ENCODE results near the gene SCTR.

SCTR gene

GRCh38 chr2:119432851-119433522, 91.3 kb downstream of the SCTR start:
- H3K4me3 Mint-ChIP-seq = no peak overlapping the region

DNA sequence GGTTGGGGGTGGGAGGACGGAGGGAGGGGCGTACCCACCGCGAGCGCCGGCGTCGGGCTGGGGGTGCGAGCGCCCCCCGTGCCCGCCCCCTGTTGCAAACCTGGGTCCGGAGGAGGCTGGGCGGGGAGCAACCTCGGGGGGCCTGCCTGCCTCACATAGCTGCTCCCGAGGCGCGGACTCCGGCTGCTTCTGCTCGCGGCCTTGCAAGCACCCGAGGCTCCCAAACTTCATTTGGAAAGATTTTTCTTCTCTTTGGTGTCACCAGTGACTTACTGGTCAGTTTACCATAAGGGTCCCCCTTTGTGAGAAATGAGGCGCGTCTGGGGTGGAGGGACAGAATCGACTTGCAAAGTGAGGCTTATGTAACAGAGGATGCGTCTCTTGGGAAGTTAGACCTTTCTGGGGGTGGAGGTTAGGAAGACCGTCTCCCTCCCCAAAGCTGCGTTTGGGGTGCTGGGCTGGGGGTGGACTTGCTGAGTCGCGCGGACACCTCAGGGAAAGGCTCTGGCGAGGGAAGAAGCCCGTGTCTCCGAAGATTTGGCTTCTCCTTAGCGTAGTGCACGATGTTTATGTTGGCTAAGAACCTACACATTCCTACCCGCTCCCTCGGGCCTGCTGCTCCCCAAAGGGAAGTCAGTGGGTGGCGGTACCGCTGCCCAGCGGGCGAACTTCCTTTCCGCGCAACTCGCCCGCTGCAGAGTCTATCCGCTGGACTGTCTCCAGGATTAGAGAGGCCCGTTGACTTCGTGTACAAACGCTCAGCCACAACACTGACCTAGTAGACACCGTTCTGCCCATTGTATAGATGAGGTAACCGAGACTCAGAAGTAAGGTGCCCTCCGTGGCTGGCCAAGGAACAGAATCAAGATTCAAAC, 92.1 kb downstream of the SCTR start:
- no peaks in the 10 kb centered on the region for H3K36me3 Mint-ChIP-seq
- no peaks in the 10 kb centered on the region for H3K9me3 Mint-ChIP-seq
- CTCF ChIA-PET = no interaction called here
- H3K4me3 Mint-ChIP-seq = peak overlapping the region; percentile 45
- peaks cover 3% of the 10 kb centered on the region for H3K4me1 Mint-ChIP-seq
- DNase-seq = no peak
- H3K27ac Mint-ChIP-seq = no peak overlapping the region
- H3K27me3 Mint-ChIP-seq = peaks cover 88% of the 10 kb centered on the region

More at GRCh38 chr2:119432851-119433522, 91.3 kb downstream of the SCTR start:
- no peak for DNase-seq
- CTCF ChIA-PET = no interaction called here
- H3K27ac Mint-ChIP-seq = no peak overlapping the region
- peaks cover 82% of the 10 kb centered on the region for H3K27me3 Mint-ChIP-seq
- H3K9me3 Mint-ChIP-seq = no peaks in the 10 kb centered on the region
- H3K4me1 Mint-ChIP-seq = peaks cover 3% of the 10 kb centered on the region
- no peaks in the 10 kb centered on the region for H3K36me3 Mint-ChIP-seq

GRCh38 chr2:119431155-119431975, 92.9 kb downstream of the SCTR start, which contains the start of gene TMEM37:
TSS of gene TMEM37 (plus strand) at chr2:119431854. CDS start at chr2:119431904, 50 bp downstream.
- peaks cover 3% of the 10 kb centered on the region for H3K4me1 Mint-ChIP-seq
- peaks cover 93% of the 10 kb centered on the region for H3K27me3 Mint-ChIP-seq
- H3K9me3 Mint-ChIP-seq = no peaks in the 10 kb centered on the region
- H3K4me3 Mint-ChIP-seq = peak within 1 kb of the TSS; percentile 45
- no peak within 1 kb of the TSS for H3K27ac Mint-ChIP-seq
- CTCF ChIA-PET = no interaction called here
- no peaks in the 10 kb centered on the region for H3K36me3 Mint-ChIP-seq
- no peak for DNase-seq

DNA sequence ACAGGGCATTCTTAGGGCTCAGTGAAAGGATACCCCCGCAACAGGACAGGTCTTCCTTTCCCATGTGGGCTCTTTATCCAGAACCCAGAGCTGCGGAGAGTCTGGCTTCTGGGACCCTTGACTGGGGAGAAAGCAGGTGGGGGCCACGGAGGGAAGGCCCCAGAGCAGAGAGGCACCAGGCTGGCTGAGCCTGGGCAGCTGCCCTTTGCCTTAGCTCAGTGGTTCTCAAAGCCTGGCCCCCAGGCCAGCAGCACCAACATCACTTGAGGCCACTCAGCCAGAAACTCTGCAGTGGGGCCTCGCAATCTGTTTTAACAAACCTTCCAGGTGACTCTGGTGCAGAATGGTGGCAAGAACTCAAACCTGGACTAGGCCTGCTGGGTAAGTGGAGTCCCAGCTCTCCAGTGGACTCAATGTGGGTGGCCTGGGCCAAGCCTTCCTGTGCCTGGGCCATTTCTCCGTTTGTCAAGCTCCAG, 94.2 kb downstream of the SCTR start:
- Mint-ChIP-seq H3K27me3 (peaks cover 91% of the 10 kb centered on the region), H3K27ac (no peak overlapping the region), H3K9me3 (no peaks in the 10 kb centered on the region), H3K36me3 (no peaks in the 10 kb centered on the region), H3K4me3 (no peak overlapping the region), H3K4me1 (peaks cover 3% of the 10 kb centered on the region)
- CTCF ChIA-PET = no interaction called here
- DNase-seq = no peak

- Mint-ChIP-seq H3K4me3 (no peak overlapping the region), H3K36me3 (no peaks in the 10 kb centered on the region), H3K9me3 (no peaks in the 10 kb centered on the region), H3K27ac (no peak overlapping the region), H3K4me1 (peaks cover 3% of the 10 kb centered on the region), H3K27me3 (peaks cover 91% of the 10 kb centered on the region)
- DNase-seq = no peak
- CTCF ChIA-PET = no interaction called here
Observed at GRCh38 chr2:119429225-119429981, 94.9 kb downstream of the SCTR start.

DNA sequence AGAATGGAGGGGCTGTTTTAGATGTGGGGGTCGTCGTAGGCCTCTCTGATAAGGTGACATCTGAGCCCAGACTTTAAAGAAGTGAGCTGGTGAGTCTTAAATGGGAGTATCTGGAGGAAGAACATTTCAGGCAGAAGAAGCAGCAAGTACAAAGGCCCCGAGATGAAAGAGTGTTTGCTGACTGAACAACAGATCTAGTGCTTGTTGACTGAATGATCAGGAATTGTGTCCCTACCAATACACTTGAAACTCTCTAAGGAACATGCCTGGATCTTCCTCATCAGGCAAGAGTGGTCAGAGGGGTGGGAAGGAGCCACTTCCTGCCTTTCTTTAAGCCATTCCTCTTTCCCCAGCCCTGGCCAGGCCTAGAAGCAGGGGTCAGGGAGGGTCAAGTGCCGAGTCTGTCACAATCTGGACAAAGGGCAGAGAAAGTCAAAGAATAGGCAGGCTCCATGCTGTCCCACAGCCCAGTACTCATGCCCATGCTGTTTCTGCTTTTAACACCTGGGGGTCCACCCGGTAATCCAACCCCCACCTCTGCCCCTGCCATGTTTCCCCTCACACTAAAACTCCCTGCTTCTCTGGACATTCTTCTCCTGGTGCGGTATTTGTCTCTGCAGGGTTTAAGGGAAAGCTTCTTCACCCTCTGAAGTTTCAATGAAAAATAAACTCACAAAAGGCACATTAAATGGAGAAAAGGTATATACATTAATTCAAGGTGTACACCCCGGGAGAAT, 95.6 kb downstream of the SCTR start:
- Mint-ChIP-seq H3K4me3 (no peak overlapping the region), H3K36me3 (no peaks in the 10 kb centered on the region), H3K27me3 (peaks cover 90% of the 10 kb centered on the region), H3K4me1 (peaks cover 3% of the 10 kb centered on the region), H3K9me3 (no peaks in the 10 kb centered on the region), H3K27ac (no peak overlapping the region)
- CTCF ChIA-PET = no interaction called here
- DNase-seq = no peak

- no peak for DNase-seq
- no peak overlapping the region for H3K27ac Mint-ChIP-seq
- H3K4me1 Mint-ChIP-seq = peaks cover 3% of the 10 kb centered on the region
- no peaks in the 10 kb centered on the region for H3K36me3 Mint-ChIP-seq
- peaks cover 84% of the 10 kb centered on the region for H3K27me3 Mint-ChIP-seq
- no peaks in the 10 kb centered on the region for H3K9me3 Mint-ChIP-seq
- no peak overlapping the region for H3K4me3 Mint-ChIP-seq
- CTCF ChIA-PET = no interaction called here
Observed at GRCh38 chr2:119427756-119428155, 96.5 kb downstream of the SCTR start.

GRCh38 chr2:119426801-119427395, 97.4 kb downstream of the SCTR start:
- CTCF ChIA-PET = no interaction called here
- peaks cover 84% of the 10 kb centered on the region for H3K27me3 Mint-ChIP-seq
- H3K9me3 Mint-ChIP-seq = no peaks in the 10 kb centered on the region
- DNase-seq = no peak
- H3K36me3 Mint-ChIP-seq = no peaks in the 10 kb centered on the region
- H3K27ac Mint-ChIP-seq = no peak overlapping the region
- H3K4me3 Mint-ChIP-seq = no peak overlapping the region
- no peaks in the 10 kb centered on the region for H3K4me1 Mint-ChIP-seq

GRCh38 chr2:119426396-119426675, 97.9 kb downstream of the SCTR start:
- no peaks in the 10 kb centered on the region for H3K4me1 Mint-ChIP-seq

DNA sequence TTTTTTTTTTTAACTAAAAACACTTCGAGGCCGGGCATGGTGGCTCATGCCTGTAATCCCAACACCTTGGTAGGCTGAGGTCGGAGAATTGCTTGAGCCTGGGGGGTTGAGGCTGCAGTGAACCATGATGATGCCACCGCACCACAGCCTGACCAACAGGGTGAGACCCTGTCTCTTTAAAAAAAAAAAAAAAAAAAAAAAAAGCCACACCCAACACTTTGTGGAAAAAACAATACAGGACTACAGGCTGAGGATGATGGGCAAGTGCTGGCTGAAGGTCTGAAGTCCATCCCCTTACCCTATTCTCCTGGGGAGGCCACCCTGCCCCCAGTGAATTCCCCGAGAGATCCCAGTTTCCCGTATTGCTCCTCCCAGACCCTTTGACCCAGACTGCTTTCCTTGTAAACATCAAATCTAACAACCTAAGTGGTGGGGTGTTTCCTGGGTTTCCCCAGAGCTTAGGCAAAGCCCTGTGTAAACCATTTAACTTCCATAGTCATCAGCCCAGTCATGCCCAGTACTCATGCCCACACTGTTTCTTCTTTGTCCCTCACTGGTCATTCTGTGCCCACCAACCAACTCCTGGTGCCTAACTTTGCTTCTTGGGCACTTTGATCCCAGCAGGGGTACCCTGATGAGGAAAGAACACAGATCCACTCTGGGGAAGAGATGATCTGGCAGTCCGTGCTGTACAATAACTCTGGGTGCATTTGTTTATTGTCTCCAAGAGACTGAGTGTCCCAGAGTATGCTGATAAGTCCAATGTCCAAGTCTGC, 98.5 kb downstream of the SCTR start:
- peaks cover 84% of the 10 kb centered on the region for H3K27me3 Mint-ChIP-seq
- H3K27ac Mint-ChIP-seq = no peak overlapping the region
- no peaks in the 10 kb centered on the region for H3K4me1 Mint-ChIP-seq
- H3K4me3 Mint-ChIP-seq = no peak overlapping the region
- no peaks in the 10 kb centered on the region for H3K9me3 Mint-ChIP-seq
- no peaks in the 10 kb centered on the region for H3K36me3 Mint-ChIP-seq
- CTCF ChIA-PET = no interaction called here
- DNase-seq = no peak

More at GRCh38 chr2:119426396-119426675, 97.9 kb downstream of the SCTR start:
- CTCF ChIA-PET = no interaction called here
- Mint-ChIP-seq H3K9me3 (no peaks in the 10 kb centered on the region), H3K36me3 (no peaks in the 10 kb centered on the region), H3K4me3 (no peak overlapping the region), H3K27ac (no peak overlapping the region), H3K27me3 (peaks cover 84% of the 10 kb centered on the region)
- DNase-seq = no peak

DNA sequence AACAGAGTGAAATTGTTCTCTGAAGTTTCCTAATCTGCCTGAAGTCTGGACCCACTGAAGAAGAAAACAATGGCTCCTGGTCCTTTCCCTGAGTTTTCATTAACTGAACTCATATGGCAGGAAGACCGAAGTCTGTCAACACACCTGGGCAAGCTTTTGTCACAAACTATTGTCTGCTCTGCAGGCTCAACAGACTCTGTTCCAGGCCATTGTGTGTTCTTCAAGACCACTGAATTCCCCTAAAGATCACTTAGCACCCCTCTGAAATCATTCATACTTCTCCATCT, 99.2 kb downstream of the SCTR start:
- H3K4me3 Mint-ChIP-seq = no peak overlapping the region
- no peaks in the 10 kb centered on the region for H3K36me3 Mint-ChIP-seq
- peaks cover 78% of the 10 kb centered on the region for H3K27me3 Mint-ChIP-seq
- H3K4me1 Mint-ChIP-seq = no peaks in the 10 kb centered on the region
- no peaks in the 10 kb centered on the region for H3K9me3 Mint-ChIP-seq
- CTCF ChIA-PET = no interaction called here
- H3K27ac Mint-ChIP-seq = no peak overlapping the region
- DNase-seq = no peak

DNA sequence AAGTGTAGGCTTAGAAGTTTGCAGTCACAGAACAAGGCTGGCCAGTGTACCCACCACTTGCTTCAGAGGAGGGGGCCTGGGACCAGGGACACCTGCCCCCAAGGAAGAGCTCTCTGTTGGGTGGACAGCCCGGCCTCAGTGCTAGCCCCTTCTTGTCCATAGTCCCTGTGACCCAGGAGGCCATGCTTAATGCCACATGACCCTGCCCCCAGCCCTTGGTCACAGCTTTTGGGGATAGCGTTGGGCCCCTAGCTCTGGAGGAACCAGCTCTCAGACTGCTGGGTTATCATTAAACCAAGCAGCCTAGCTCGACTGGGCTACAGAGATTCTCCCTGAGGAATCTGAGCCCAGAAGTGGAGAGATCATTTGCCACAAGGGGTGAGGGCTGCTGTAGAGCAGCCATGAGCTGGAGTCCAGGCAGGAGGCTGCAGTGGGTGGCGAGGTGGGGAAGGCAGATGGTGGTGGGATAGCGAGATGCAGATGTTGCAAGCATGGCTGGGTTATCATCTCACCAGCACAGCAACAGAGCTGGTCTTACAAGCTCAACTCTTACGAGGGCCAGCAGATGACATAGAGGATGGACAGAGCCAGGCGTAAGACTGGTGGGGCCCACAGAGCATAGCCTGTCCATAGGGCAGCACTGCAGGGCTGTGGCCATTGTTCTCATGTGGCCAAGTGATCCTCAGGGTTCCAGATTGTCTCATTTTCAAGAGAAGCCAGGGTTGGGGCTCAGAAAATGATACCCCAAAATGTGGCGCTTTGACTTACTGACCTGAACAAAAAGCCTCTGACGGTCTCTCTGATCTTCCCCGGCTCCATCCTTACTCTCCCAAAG, 99.8 kb downstream of the SCTR start:
- CTCF ChIA-PET = no interaction called here
- Mint-ChIP-seq H3K27me3 (peaks cover 72% of the 10 kb centered on the region), H3K4me3 (no peak overlapping the region), H3K4me1 (no peaks in the 10 kb centered on the region), H3K36me3 (no peaks in the 10 kb centered on the region), H3K27ac (no peak overlapping the region), H3K9me3 (no peaks in the 10 kb centered on the region)
- no peak for DNase-seq
